Loucy (cell line): ENCODE results near the gene BRAF.

Experiments
- H2AFZ ChIP-seq: fragments of 200-600 bp; sonication (generic); 2 replicates; pipeline ENCODE4 v1.6.0; 2016; ENCODE audit warnings: antibody characterized with exemption, mild to moderate bottlenecking, low read length, moderate library complexity
- H3F3A ChIP-seq: fragments of 200-600 bp; 2 replicates; pipeline ENCODE4 v1.6.0; 2016; ENCODE audit warnings: antibody characterized with exemption, low read depth, mild to moderate bottlenecking
- H3K27me3 ChIP-seq: fragments of 200-600 bp; sonication (generic); 2 replicates; pipeline ENCODE4 v1.6.1; 2014; ENCODE audit warnings: low read length, mild to moderate bottlenecking; ENCODE audit not compliant: insufficient read depth, poor library complexity, severe bottlenecking
- H3K36me3 ChIP-seq: fragments of 200-600 bp; sonication (generic); 2 replicates; pipeline ENCODE4 v1.6.1; 2016; ENCODE audit warnings: low read length; ENCODE audit not compliant: insufficient read depth
- H3K4me1 ChIP-seq: fragments of 200-600 bp; sonication (generic); 2 replicates; pipeline ENCODE4 v1.5.1; 2014; ENCODE audit warnings: low read length, mild to moderate bottlenecking; ENCODE audit not compliant: insufficient read depth, poor library complexity, severe bottlenecking
- H3K4me2 ChIP-seq: fragments of 200-600 bp; sonication (generic); 2 replicates; pipeline ENCODE4 v1.6.0; 2014; ENCODE audit warnings: antibody characterized with exemption, low read length, low read depth, mild to moderate bottlenecking; ENCODE audit not compliant: poor library complexity, severe bottlenecking
- H3K4me3 ChIP-seq: fragments of 200-600 bp; sonication (generic); 2 replicates; pipeline ENCODE4 v1.5.1; 2014; ENCODE audit warnings: low read length, mild to moderate bottlenecking, mixed read lengths; ENCODE audit not compliant: poor library complexity, severe bottlenecking
- H3K79me2 ChIP-seq: fragments of 200-600 bp; sonication (generic); 2 replicates; pipeline ENCODE4 v1.6.1; 2014; ENCODE audit warnings: low read length; ENCODE audit not compliant: insufficient read depth
- H3K9ac ChIP-seq: fragments of 200-600 bp; sonication (generic); 2 replicates; pipeline ENCODE4 v1.6.0; 2014; ENCODE audit warnings: mild to moderate bottlenecking, low read depth, low read length, moderate library complexity; ENCODE audit not compliant: poor library complexity, severe bottlenecking
- H3K9me2 ChIP-seq: fragments of 200-600 bp; sonication (generic); replicated peaks from 2 replicates; pipeline ENCODE4 v1.6.1; 2016; ENCODE audit warnings: low read depth, low read length, mixed read lengths
- H3K9me3 ChIP-seq: fragments of 200-600 bp; sonication (generic); 2 replicates; pipeline ENCODE4 v1.6.1; 2014; ENCODE audit warnings: mild to moderate bottlenecking, antibody characterized with exemption, low read length, low read depth; ENCODE audit not compliant: insufficient read depth
- H4K20me1 ChIP-seq: fragments of 200-600 bp; sonication (generic); 2 replicates; pipeline ENCODE4 v1.6.0; 2014; ENCODE audit warnings: antibody characterized with exemption, low read length, mild to moderate bottlenecking; ENCODE audit not compliant: insufficient read depth, poor library complexity, severe bottlenecking
- EZH2phosphoT487 ChIP-seq: fragments of 200-600 bp; IDR thresholded peaks from 2 replicates; pipeline ENCODE4 v1.6.1; 2018; ENCODE audit warnings: antibody characterized with exemption, mild to moderate bottlenecking, moderate library complexity, borderline replicate concordance
- TF ChIP-seq, protein P1 (sequence below): fragments of 200-600 bp; sonication (generic); conservative IDR thresholded peaks from 2 replicates; pipeline ENCODE4 v1.5.1; 2014; ENCODE audit warnings: mild to moderate bottlenecking, antibody characterized with exemption, low read length

The BRAF gene

DNA sequence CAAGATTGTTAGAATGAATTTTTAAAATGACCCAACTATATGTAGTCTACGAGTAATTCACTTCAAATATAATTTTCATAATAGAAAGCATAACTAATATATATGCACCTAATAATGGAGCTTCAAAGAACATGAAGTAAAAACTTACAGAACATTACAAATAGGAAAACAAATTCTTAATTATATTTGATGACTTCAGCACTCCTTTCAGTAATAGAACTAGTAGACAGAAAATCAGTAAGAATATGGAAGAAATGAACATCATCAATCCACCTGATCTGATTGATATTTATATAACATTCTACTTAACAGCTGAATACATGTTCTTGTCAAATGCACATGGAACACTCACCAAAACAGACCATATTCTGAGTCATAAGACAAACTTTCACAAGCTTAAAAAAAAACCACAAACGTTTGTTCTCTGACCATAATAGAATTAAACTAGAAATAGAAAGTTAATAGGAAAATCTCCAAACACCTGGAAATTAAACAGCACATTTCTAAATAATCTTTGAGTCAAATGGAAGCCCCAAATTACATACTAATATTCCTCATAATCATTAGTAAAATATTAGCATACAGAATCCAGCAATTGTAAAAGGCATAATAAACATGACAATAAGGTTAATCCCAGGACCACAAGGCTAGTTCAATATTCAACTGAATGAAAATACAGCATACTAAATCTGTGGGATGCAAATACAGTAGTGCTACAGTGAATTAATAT lies 48.0 kb downstream of the BRAF start:
- H3F3A ChIP-seq = no peaks in the 10 kb centered on the region
- peaks cover 14% of the 10 kb centered on the region for H4K20me1 ChIP-seq
- peak overlapping the region; percentile 48 for H3K4me2 ChIP-seq
- H3K36me3 ChIP-seq = no peaks in the 10 kb centered on the region
- H2AFZ ChIP-seq = no peak overlapping the region
- peaks cover 15% of the 10 kb centered on the region for H3K4me1 ChIP-seq
- no peak for TF ChIP-seq EZH2phosphoT487
- TF ChIP-seq, protein P1, sequence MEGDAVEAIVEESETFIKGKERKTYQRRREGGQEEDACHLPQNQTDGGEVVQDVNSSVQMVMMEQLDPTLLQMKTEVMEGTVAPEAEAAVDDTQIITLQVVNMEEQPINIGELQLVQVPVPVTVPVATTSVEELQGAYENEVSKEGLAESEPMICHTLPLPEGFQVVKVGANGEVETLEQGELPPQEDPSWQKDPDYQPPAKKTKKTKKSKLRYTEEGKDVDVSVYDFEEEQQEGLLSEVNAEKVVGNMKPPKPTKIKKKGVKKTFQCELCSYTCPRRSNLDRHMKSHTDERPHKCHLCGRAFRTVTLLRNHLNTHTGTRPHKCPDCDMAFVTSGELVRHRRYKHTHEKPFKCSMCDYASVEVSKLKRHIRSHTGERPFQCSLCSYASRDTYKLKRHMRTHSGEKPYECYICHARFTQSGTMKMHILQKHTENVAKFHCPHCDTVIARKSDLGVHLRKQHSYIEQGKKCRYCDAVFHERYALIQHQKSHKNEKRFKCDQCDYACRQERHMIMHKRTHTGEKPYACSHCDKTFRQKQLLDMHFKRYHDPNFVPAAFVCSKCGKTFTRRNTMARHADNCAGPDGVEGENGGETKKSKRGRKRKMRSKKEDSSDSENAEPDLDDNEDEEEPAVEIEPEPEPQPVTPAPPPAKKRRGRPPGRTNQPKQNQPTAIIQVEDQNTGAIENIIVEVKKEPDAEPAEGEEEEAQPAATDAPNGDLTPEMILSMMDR = no peak
- H3K9ac ChIP-seq = no peak overlapping the region
- no peaks in the 10 kb centered on the region for H3K9me2 ChIP-seq
- H3K9me3 ChIP-seq = no peaks in the 10 kb centered on the region
- H3K27me3 ChIP-seq = no peaks in the 10 kb centered on the region
- H3K79me2 ChIP-seq = peaks cover 59% of the 10 kb centered on the region
- peak overlapping the region; percentile 10 for H3K4me3 ChIP-seq

GRCh38 chr7:140873434-140873833 lies 51.3 kb downstream of the BRAF start:
- peaks cover 14% of the 10 kb centered on the region for H4K20me1 ChIP-seq
- H2AFZ ChIP-seq = no peak overlapping the region
- peaks cover 75% of the 10 kb centered on the region for H3K79me2 ChIP-seq
- H3F3A ChIP-seq = no peaks in the 10 kb centered on the region
- no peak overlapping the region for H3K4me3 ChIP-seq
- no peaks in the 10 kb centered on the region for H3K27me3 ChIP-seq
- no peak for TF ChIP-seq EZH2phosphoT487
- TF ChIP-seq, protein P1 = no peak
- H3K4me2 ChIP-seq = no peak overlapping the region
- H3K9me2 ChIP-seq = no peaks in the 10 kb centered on the region
- H3K36me3 ChIP-seq = no peaks in the 10 kb centered on the region
- H3K9me3 ChIP-seq = no peaks in the 10 kb centered on the region
- peaks cover 32% of the 10 kb centered on the region for H3K4me1 ChIP-seq
- H3K9ac ChIP-seq = no peak overlapping the region

GRCh38 chr7:140870003-140870402 lies 54.7 kb downstream of the BRAF start:
- TF ChIP-seq, protein P1 = no peak
- no peak for TF ChIP-seq EZH2phosphoT487
- Histone ChIP-seq H3K9ac (no peak overlapping the region), H3K4me3 (no peak overlapping the region), H2AFZ (no peak overlapping the region), H4K20me1 (peaks cover 10% of the 10 kb centered on the region), H3K4me1 (peaks cover 25% of the 10 kb centered on the region), H3K36me3 (no peaks in the 10 kb centered on the region), H3K27me3 (no peaks in the 10 kb centered on the region), H3K79me2 (peaks cover 83% of the 10 kb centered on the region), H3K4me2 (peak overlapping the region; percentile 37), H3K9me2 (no peaks in the 10 kb centered on the region), H3F3A (no peaks in the 10 kb centered on the region), H3K9me3 (no peaks in the 10 kb centered on the region)
